Mesodermal cell (in vitro differentiated cells): Measurements from ENCODE around the gene CEP350.

Experiments
- H3K27ac ChIP-seq: 2 replicates; pipeline ENCODE4 v1.7.0; 2013; ENCODE audit warnings: mild to moderate bottlenecking, low read depth, low read length, moderate library complexity; ENCODE audit not compliant: severe bottlenecking
- H3K36me3 ChIP-seq: 2 replicates; pipeline ENCODE4 v1.7.1; 2013; ENCODE audit warnings: mild to moderate bottlenecking, low read length, moderate library complexity; ENCODE audit not compliant: control insufficient read depth, insufficient read depth
- H3K4me1 ChIP-seq: one replicate; pipeline ENCODE4 v1.7.1; 2013; ENCODE audit warnings: mild to moderate bottlenecking, low read length; ENCODE audit not compliant: insufficient read depth, control insufficient read depth, poor library complexity, severe bottlenecking
- H3K4me3 ChIP-seq: 2 replicates; pipeline ENCODE4 v1.7.0; 2013; ENCODE audit warnings: low read length, control low read depth, mild to moderate bottlenecking; ENCODE audit not compliant: insufficient read depth, poor library complexity, severe bottlenecking; ENCODE audit errors: extremely low read depth
- H3K9me3 ChIP-seq: 2 replicates; pipeline ENCODE4 v1.7.1; 2013; ENCODE audit warnings: mild to moderate bottlenecking, low read length, moderate library complexity; ENCODE audit not compliant: control insufficient read depth
- WGBS, 2 experiments: methylation state at CpG; one replicate each; pipeline ENCODE4 v1.1.5; 2013; ENCODE audit warnings: missing lambda C conversion rate in 2 of 2; ENCODE audit not compliant: insufficient coverage in 2 of 2; 5-methylcytosine and 5-hydroxymethylcytosine counted together

CEP350 gene

GRCh38 chr1:180031664-180032063 lies 77.1 kb downstream of the CEP350 start:
- H3K27ac ChIP-seq: no peak overlapping the region
- H3K4me3 ChIP-seq: no peak overlapping the region
- no peaks in the 10 kb centered on the region for H3K9me3 ChIP-seq
- 100% methylated on average over 1 of the region's 1 CpG; no CpG with 5 or more reads in 1 of the 2 experiments for WGBS, 2 experiments
- no peaks in the 10 kb centered on the region for H3K4me1 ChIP-seq
- H3K36me3 ChIP-seq: peaks cover 43% of the 10 kb centered on the region

GRCh38 chr1:180033390-180033789 lies 78.8 kb downstream of the CEP350 start:
- no CpG with 5 or more reads among the region's 1 CpG for WGBS, 2 experiments
- peaks cover 47% of the 10 kb centered on the region for H3K36me3 ChIP-seq

GRCh38 chr1:180040034-180040433 lies 85.4 kb downstream of the CEP350 start:
- Histone ChIP-seq H3K4me1 (no peaks in the 10 kb centered on the region), H3K9me3 (no peaks in the 10 kb centered on the region), H3K36me3 (peaks cover 58% of the 10 kb centered on the region), H3K4me3 (no peak overlapping the region), H3K27ac (no peak overlapping the region)
- WGBS, 2 experiments: 100% methylated on average over 1 of the region's 3 CpGs; no CpG with 5 or more reads in 1 of the 2 experiments

More at GRCh38 chr1:180033390-180033789, 78.8 kb downstream of the CEP350 start:
- Histone ChIP-seq H3K4me3 (no peak overlapping the region), H3K27ac (no peak overlapping the region), H3K9me3 (no peaks in the 10 kb centered on the region), H3K4me1 (no peaks in the 10 kb centered on the region)

DNA sequence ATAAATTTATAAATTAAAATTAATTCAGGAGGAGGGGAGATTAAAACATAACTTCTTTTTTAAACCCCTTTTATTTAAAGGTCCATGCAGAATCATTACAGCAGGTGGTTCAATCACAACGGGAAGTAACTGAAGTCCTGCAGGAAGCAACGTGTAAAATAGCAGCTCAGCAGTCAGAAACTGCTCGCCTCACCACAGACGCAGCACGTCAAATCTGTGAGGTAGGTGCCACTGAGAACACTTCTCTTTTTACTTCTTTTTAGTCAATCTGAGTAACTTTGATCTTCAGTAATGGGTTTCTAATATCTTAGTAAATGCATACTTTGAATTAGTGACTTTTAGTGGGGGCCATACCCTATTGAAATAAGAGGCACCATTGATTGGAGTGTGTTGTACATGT lies 87.0 kb downstream of the CEP350 start:
- H3K36me3 ChIP-seq: peaks cover 59% of the 10 kb centered on the region
- no peaks in the 10 kb centered on the region for H3K9me3 ChIP-seq
- H3K4me3 ChIP-seq: no peak overlapping the region
- no peaks in the 10 kb centered on the region for H3K4me1 ChIP-seq
- 96% methylated on average over 3 to 5 of the region's 5 CpGs for WGBS, 2 experiments
- no peak overlapping the region for H3K27ac ChIP-seq

DNA sequence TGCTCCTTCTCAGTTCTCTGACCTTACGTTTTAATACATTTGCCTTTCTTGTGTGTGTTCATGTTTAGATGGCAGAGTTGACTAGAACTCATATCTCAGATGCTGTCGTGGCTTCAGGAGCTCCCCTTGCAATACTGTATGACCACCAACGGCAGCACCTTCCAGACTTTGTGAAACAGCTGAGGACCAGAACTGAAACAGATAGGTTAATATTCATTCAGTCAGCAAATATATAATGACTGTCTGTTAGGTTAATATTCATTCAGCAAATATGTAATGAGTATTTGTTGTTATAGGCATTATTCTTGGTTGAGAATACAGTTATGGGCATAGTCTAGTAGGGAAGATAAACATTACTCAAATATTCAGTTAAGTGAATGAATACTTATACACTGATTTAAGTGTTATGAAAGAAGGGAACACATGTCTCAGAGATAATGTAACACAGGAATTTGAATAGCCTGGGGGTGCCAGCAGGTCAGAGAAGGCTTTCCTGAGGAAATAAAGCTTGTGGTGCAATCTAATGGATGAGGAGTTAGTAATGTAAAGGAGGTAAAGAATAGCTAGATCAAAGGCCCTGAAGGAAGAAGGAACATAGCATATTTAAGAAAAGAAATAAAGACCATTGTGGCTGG lies 88.5 kb downstream of the CEP350 start:
- no peak overlapping the region for H3K27ac ChIP-seq
- no peak overlapping the region for H3K4me3 ChIP-seq
- no peaks in the 10 kb centered on the region for H3K9me3 ChIP-seq
- peaks cover 57% of the 10 kb centered on the region for H3K36me3 ChIP-seq
- no CpG with 5 or more reads among the region's 3 CpGs for WGBS, 2 experiments
- no peaks in the 10 kb centered on the region for H3K4me1 ChIP-seq

- Histone ChIP-seq H3K9me3 (no peaks in the 10 kb centered on the region), H3K4me3 (no peak overlapping the region), H3K27ac (no peak overlapping the region), H3K4me1 (no peaks in the 10 kb centered on the region), H3K36me3 (peaks cover 62% of the 10 kb centered on the region)
Observed at GRCh38 chr1:180043785-180044184, 89.2 kb downstream of the CEP350 start.

DNA sequence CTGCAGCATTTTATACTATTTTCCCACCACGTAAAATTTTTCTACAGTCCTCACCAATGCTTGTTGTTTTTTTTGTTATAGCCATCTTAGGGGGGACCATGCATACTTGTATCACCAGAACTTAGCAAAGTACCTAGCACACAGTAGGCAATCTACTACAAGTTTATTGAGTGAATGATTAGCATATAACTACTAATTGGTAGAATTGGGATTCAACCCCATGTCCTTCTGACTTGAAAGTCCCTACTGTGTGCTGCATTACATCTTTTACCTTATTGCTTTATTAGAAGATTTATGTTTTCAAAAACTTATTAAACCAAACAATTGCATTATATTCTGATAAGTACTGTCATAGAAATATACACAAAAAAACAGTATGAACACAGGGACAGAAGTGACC lies 92.1 kb downstream of the CEP350 start:
- H3K27ac ChIP-seq: no peak overlapping the region
- no peaks in the 10 kb centered on the region for H3K9me3 ChIP-seq
- H3K4me1 ChIP-seq: no peaks in the 10 kb centered on the region
- WGBS, 2 experiments: no CpG with 5 or more reads among the region's 1 CpG
- H3K4me3 ChIP-seq: no peak overlapping the region
- H3K36me3 ChIP-seq: peaks cover 77% of the 10 kb centered on the region

- Histone ChIP-seq H3K4me1 (no peaks in the 10 kb centered on the region), H3K9me3 (no peaks in the 10 kb centered on the region), H3K4me3 (no peak overlapping the region), H3K27ac (no peak overlapping the region), H3K36me3 (peaks cover 62% of the 10 kb centered on the region)
- WGBS, 2 experiments: 95 to 100% methylated on average over 4 to 5 of the region's 10 CpGs
Observed at GRCh38 chr1:180053594-180054567, 99.3 kb downstream of the CEP350 start.

GRCh38 chr1:180057883-180058396 lies 103.3 kb downstream of the CEP350 start:
- Histone ChIP-seq H3K9me3 (no peaks in the 10 kb centered on the region), H3K27ac (no peak overlapping the region), H3K4me3 (no peak overlapping the region), H3K36me3 (peaks cover 49% of the 10 kb centered on the region), H3K4me1 (no peaks in the 10 kb centered on the region)

DNA sequence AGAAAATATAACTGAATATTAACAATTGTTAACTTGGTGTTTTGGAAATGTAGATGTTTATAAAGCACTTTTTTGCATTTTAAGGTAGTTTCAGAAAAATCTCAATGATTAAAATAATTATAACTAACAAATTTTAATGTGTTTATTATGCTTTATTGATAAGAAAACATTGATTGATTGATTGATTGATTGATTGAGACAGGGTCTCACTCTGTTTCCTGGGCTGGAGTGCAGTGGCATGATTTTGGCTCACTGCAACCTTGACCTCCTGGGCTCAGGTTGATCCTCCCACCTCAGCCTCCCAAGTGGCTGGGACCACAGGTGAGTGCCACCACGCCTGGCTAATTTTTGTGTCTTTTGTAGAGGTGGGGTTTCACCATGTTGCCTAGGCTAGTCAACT lies 106.4 kb downstream of the CEP350 start:
- H3K27ac ChIP-seq: no peak overlapping the region
- no peaks in the 10 kb centered on the region for H3K9me3 ChIP-seq
- peaks cover 50% of the 10 kb centered on the region for H3K36me3 ChIP-seq
- no CpG with 5 or more reads among the region's 1 CpG for WGBS, 2 experiments
- no peaks in the 10 kb centered on the region for H3K4me1 ChIP-seq
- H3K4me3 ChIP-seq: no peak overlapping the region
